Ovary (tissue), 3 donors: ENCODE results near the gene ANK2.

Experiments used
- POLR2A ChIP-seq: fragments of 450-650 bp; IDR thresholded peaks from one replicate; pipeline ENCODE4 v1.6.1; 2017; ENCODE audit warnings: antibody characterized with exemption, mild to moderate bottlenecking, moderate library complexity
- TF ChIP-seq, protein P1 (sequence below), 3 donors: fragments of 450-650 bp in 2 of 3; fragments of 200-600 bp in 1 of 3; IDR thresholded peaks; one replicate each; pipeline versions ENCODE4 v1.5.1 to v1.8.0; 2016 to 2022; ENCODE audit warnings: antibody characterized with exemption in 3 of 3, mild to moderate bottlenecking in 1 of 3
- donor health status: DM: no; HTN: no; CAD: no.

DNA sequence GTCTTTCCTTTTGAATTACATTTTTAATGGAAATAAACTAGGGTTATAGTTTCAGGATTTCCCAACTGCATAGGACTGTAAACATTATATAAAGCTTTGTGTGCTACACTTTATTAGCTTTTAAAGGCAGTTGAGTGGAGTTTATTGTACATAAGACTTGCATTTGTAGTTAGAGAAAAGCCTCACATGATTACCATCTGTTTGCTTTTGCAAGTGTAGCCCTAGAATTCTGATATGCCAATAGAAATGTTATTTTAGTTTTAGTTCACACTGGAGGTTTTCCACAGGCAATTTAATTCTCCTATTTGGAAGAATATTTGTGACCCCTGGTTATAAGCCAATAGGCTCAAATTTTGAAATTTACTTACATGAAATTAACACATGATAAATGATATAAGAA, 41.3 kb upstream of the ANK2 start:
- no peak for TF ChIP-seq POLR2A
- TF ChIP-seq, protein P1, sequence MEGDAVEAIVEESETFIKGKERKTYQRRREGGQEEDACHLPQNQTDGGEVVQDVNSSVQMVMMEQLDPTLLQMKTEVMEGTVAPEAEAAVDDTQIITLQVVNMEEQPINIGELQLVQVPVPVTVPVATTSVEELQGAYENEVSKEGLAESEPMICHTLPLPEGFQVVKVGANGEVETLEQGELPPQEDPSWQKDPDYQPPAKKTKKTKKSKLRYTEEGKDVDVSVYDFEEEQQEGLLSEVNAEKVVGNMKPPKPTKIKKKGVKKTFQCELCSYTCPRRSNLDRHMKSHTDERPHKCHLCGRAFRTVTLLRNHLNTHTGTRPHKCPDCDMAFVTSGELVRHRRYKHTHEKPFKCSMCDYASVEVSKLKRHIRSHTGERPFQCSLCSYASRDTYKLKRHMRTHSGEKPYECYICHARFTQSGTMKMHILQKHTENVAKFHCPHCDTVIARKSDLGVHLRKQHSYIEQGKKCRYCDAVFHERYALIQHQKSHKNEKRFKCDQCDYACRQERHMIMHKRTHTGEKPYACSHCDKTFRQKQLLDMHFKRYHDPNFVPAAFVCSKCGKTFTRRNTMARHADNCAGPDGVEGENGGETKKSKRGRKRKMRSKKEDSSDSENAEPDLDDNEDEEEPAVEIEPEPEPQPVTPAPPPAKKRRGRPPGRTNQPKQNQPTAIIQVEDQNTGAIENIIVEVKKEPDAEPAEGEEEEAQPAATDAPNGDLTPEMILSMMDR (IDR thresholded peaks at IDR 0.05), result no peak
